Keratinocyte (primary cell): ENCODE results near the gene HOMER1. TPM values are rescaled to one million over a fixed set of nuclear protein-coding genes. Genes with fewer than 3 reads are reported as not detected.

ENCODE experiments used
- DNase-seq: peaks from one replicate; pipeline ENCODE4 v3.0.0-alpha.2; 2011; ENCODE audit warnings: low read depth, missing footprints, low spot score
- FAIRE-seq: peaks from 2 replicates; lab custom pipeline; 2011; peaks lifted over from hg19 to GRCh38; lab: Jason Lieb, UNC
- H2AFZ ChIP-seq: 2 replicates; pipeline ENCODE4 v1.6.0; 2012; ENCODE audit warnings: low read length, control low read depth, inconsistent platforms; ENCODE audit not compliant: control insufficient read depth
- H3K27ac ChIP-seq: 2 replicates; pipeline ENCODE4 v1.5.1; 2011; ENCODE audit warnings: low read length; ENCODE audit not compliant: control insufficient read depth, insufficient read depth
- H3K27me3 ChIP-seq: 3 replicates; pipeline ENCODE4 v1.6.0; 2011; ENCODE audit warnings: low read length; ENCODE audit not compliant: control insufficient read depth, insufficient read depth; ENCODE audit errors: extremely low read depth
- H3K36me3 ChIP-seq, 2 experiments: 2 replicates in 1 of 2; 3 replicates in 1 of 2; pipeline ENCODE4 v1.5.1; 2011; ENCODE audit warnings: low read length in 2 of 2, mild to moderate bottlenecking in 1 of 2; ENCODE audit not compliant: control insufficient read depth in 2 of 2, insufficient read depth in 2 of 2; ENCODE audit errors: extremely low read depth in 1 of 2
- H3K4me1 ChIP-seq: 3 replicates; pipeline ENCODE4 v1.5.1; 2011; ENCODE audit warnings: low read length; ENCODE audit not compliant: control insufficient read depth, insufficient read depth; ENCODE audit errors: extremely low read depth
- H3K4me2 ChIP-seq: 3 replicates; pipeline ENCODE4 v1.6.0; 2011; ENCODE audit warnings: low read depth, low read length; ENCODE audit not compliant: control insufficient read depth, insufficient read depth; ENCODE audit errors: extremely low read depth
- H3K4me3 ChIP-seq, 3 experiments: fragments of 200-600 bp in 1 of 3; sonication (generic) in 1 of 3; 2 replicates in 2 of 3; 3 replicates in 1 of 3; pipeline ENCODE4 v1.5.1; 2011 to 2016; ENCODE audit warnings: low read length in 3 of 3, mild to moderate bottlenecking in 3 of 3, control low read depth in 2 of 3, inconsistent platforms in 1 of 3, low read depth in 1 of 3, mixed read lengths in 1 of 3, mixed run types in 1 of 3, moderate library complexity in 1 of 3; ENCODE audit not compliant: control insufficient read depth in 2 of 3, insufficient read depth in 2 of 3; ENCODE audit errors: extremely low read depth in 1 of 3
- H3K79me2 ChIP-seq: 2 replicates; pipeline ENCODE4 v1.6.0; 2012; ENCODE audit warnings: low read length; ENCODE audit not compliant: control insufficient read depth, insufficient read depth
- H3K9ac ChIP-seq: 3 replicates; pipeline ENCODE4 v1.6.0; 2011; ENCODE audit warnings: low read length; ENCODE audit not compliant: control insufficient read depth, insufficient read depth; ENCODE audit errors: extremely low read depth
- H3K9me1 ChIP-seq: 3 replicates; pipeline ENCODE4 v1.6.0; 2011; ENCODE audit warnings: low read length; ENCODE audit not compliant: control insufficient read depth, insufficient read depth; ENCODE audit errors: extremely low read depth
- H3K9me3 ChIP-seq: 2 replicates; pipeline ENCODE4 v1.5.1; 2012; ENCODE audit warnings: low read depth, low read length; ENCODE audit not compliant: control insufficient read depth
- H4K20me1 ChIP-seq: 3 replicates; pipeline ENCODE4 v1.6.0; 2011; ENCODE audit warnings: low read length; ENCODE audit not compliant: control insufficient read depth, insufficient read depth; ENCODE audit errors: extremely low read depth
- EZH2 ChIP-seq: IDR thresholded peaks from one replicate; pipeline ENCODE4 v1.6.1; 2012; ENCODE audit warnings: inconsistent platforms, mild to moderate bottlenecking, low read length, moderate library complexity
- dilution Hi-C: fragments of 300-500 bp; cut with MboI; formaldehyde crosslinking; loops from one replicate; pipeline ENCODE4 v1.7.0; 2020; ENCODE audit warnings: low sequenced_read_pairs; ENCODE audit not compliant: extremely low pct_ligation_motif_present
- polyA plus RNA-seq, 5 experiments: library from polyadenylated mRNA; depleted of rRNA in 3 of 5; stranded (reverse) in 3 of 5; stranded (forward) in 1 of 5; unstranded in 1 of 5; fragments of >200 nt; gene quantifications; 1 replicate in 1 of 5; 2 replicates in 3 of 5; 3 replicates in 1 of 5; pipeline versions ENCODE4 v1.2.1 to v1.2.3, GENCODE V29; 2011 to 2012; ENCODE audit warnings: missing spikeins in 2 of 5, low read depth in 1 of 5, low replicate concordance in 1 of 5
- TF ChIP-seq, protein P1 (sequence below), 3 experiments: IDR thresholded peaks in 1 of 3; conservative IDR thresholded peaks in 1 of 3; optimal IDR thresholded peaks in 1 of 3; 2 replicates in 2 of 3; 3 replicates in 1 of 3; pipeline versions ENCODE3 to v1.5.1; 2011; ENCODE audit warnings: low read length in 3 of 3, mild to moderate bottlenecking in 3 of 3, moderate library complexity in 2 of 3, control low read depth in 1 of 3, inconsistent platforms in 1 of 3; ENCODE audit not compliant: insufficient read depth in 2 of 3; ENCODE audit errors: extremely low read depth in 1 of 3

Gene HOMER1
- polyA plus RNA-seq, 1 donor (not counting 4 experiments of a cell fraction or from before 2014, with no cell fraction given) = 6.5 TPM

DNA sequence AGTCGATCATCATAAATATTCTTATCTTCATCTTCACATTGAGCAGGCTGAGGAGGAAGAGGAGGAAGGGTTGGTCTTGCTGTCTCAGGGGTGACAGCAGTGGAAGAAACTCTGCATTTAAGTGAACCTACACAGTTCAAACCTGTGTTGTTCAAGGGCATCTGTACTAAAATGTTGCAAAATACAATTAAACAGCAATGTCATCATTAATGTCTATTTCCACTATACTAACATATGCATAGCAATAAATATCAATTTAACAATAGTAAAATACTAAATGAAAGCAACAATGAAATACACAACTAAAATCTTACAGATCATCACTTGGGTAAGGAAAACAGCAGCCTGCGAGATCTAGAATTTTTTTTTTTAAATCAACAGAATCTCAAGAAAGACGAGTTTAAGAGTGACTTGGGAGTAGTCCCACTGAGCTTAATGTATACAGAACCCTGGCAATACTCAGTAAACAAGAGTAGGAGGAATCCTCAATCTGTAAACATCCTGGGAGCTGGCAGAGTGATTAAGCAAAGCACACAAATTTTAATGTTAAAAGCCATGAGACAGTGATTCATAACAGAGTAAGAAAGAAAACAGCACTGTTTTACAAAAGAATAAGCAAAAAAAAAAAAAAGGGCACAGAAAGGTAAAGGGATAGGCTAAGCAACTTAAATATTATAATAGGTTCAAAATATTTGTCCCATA is 10.0 kb downstream of the HOMER1 start:
- H3K79me2 ChIP-seq = peaks cover 25% of the 10 kb centered on the region
- H3K4me1 ChIP-seq = no peaks in the 10 kb centered on the region
- H3K9me3 ChIP-seq = no peaks in the 10 kb centered on the region
- no peaks in the 10 kb centered on the region for H3K27me3 ChIP-seq
- FAIRE-seq = no peak
- H2AFZ ChIP-seq = no peak overlapping the region
- H3K9me1 ChIP-seq = peaks cover under 1% of the 10 kb centered on the region
- no peak overlapping the region for H3K9ac ChIP-seq
- no peak for DNase-seq
- dilution Hi-C loops = no loop called here
- no peak overlapping the region for H3K27ac ChIP-seq
- peaks cover 10% of the 10 kb centered on the region for H4K20me1 ChIP-seq
- H3K4me2 ChIP-seq = no peak overlapping the region
- no peak overlapping the region for H3K4me3 ChIP-seq
- peaks cover 0 to 2% of the 10 kb centered on the region in 2 experiments for H3K36me3 ChIP-seq
- TF ChIP-seq, protein P1, sequence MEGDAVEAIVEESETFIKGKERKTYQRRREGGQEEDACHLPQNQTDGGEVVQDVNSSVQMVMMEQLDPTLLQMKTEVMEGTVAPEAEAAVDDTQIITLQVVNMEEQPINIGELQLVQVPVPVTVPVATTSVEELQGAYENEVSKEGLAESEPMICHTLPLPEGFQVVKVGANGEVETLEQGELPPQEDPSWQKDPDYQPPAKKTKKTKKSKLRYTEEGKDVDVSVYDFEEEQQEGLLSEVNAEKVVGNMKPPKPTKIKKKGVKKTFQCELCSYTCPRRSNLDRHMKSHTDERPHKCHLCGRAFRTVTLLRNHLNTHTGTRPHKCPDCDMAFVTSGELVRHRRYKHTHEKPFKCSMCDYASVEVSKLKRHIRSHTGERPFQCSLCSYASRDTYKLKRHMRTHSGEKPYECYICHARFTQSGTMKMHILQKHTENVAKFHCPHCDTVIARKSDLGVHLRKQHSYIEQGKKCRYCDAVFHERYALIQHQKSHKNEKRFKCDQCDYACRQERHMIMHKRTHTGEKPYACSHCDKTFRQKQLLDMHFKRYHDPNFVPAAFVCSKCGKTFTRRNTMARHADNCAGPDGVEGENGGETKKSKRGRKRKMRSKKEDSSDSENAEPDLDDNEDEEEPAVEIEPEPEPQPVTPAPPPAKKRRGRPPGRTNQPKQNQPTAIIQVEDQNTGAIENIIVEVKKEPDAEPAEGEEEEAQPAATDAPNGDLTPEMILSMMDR (optimal IDR thresholded peaks at IDR 0.05 in 1 of 3, IDR thresholded peaks at IDR 0.05 in 1 of 3, conservative IDR thresholded peaks at IDR 0.05 in 1 of 3; ENCODE audit: extremely low read depth in 1 of 3, insufficient read depth in 2 of 3, low read length in 3 of 3) = no peak
- TF ChIP-seq EZH2 = no peak

DNA sequence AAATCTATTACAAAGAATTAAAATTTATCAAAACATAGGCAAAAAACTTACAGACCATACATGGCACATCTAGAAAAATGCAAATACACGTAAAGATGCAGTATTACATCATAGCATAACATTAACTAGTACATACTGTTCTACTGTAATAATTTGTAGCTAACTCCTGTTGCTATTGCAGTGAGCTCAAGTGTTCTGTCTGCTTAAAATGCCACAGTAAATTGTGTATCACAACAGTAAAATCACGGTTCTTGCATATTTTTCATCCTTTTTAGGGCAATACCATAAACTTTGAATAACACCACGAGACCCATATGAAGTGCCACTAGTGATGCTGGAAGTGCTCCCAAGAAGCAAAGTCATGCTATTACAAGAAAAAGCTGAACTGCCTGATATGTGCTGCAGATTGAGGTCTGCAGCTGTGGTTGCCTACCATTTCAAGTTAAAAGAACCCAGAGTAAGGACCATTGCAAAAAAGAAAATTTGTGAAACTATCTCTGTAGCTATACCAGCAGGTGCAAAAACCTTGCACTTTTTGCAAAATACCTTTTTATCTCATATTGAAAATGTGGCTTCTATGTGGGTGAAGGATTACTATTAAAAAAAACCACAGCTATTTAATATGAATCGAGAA is 14.2 kb downstream of the HOMER1 start:
- Histone ChIP-seq H3K36me3 (peaks cover 0 to 1% of the 10 kb centered on the region in 2 experiments), H3K9ac (no peak overlapping the region), H3K79me2 (peaks cover 11% of the 10 kb centered on the region), H3K4me2 (no peak overlapping the region), H3K27ac (no peak overlapping the region), H2AFZ (no peak overlapping the region), H3K4me3 (no peak overlapping the region), H3K27me3 (no peaks in the 10 kb centered on the region), H4K20me1 (no peaks in the 10 kb centered on the region), H3K9me3 (no peaks in the 10 kb centered on the region), H3K9me1 (no peaks in the 10 kb centered on the region), H3K4me1 (peaks cover 7% of the 10 kb centered on the region)
- FAIRE-seq (no peak), DNase-seq (no peak)
- dilution Hi-C loops = no loop called here
- TF ChIP-seq EZH2 = no peak
- TF ChIP-seq, protein P1 (optimal IDR thresholded peaks at IDR 0.05 in 1 of 3, IDR thresholded peaks at IDR 0.05 in 1 of 3, conservative IDR thresholded peaks at IDR 0.05 in 1 of 3; ENCODE audit: extremely low read depth in 1 of 3, insufficient read depth in 2 of 3, low read length in 3 of 3) = no peak
